ENCODE measurements around the gene DDX27.

The DDX27 gene

GRCh38 chr20:49252556-49253350 is 33.5 kb downstream of the DDX27 start:
- no peak for FAIRE-seq

GRCh38 chr20:49256261-49256660 is 37.0 kb downstream of the DDX27 start:
- FAIRE-seq = no peak

- no peak for FAIRE-seq
Measured at GRCh38 chr20:49259284-49259683, 40.1 kb downstream of the DDX27 start.

- no peak for FAIRE-seq
Measured at GRCh38 chr20:49259799-49260198, 40.6 kb downstream of the DDX27 start.

GRCh38 chr20:49260218-49260617 is 41.0 kb downstream of the DDX27 start:
- no peak for FAIRE-seq

GRCh38 chr20:49261173-49261572 is 42.0 kb downstream of the DDX27 start:
- no peak for FAIRE-seq

GRCh38 chr20:49262444-49262843 is 43.2 kb downstream of the DDX27 start:
- FAIRE-seq = no peak

- no peak for FAIRE-seq
Measured at GRCh38 chr20:49267327-49267726, 48.1 kb downstream of the DDX27 start.

GRCh38 chr20:49268600-49269365 is 49.6 kb downstream of the DDX27 start:
- no peak for FAIRE-seq

GRCh38 chr20:49270177-49270576 is 51.0 kb downstream of the DDX27 start:
- no peak for FAIRE-seq

- no peak for FAIRE-seq
Measured at GRCh38 chr20:49270736-49271135, 51.5 kb downstream of the DDX27 start.

GRCh38 chr20:49272654-49273053 is 53.4 kb downstream of the DDX27 start:
- no peak for FAIRE-seq

GRCh38 chr20:49273696-49274277 is 54.6 kb downstream of the DDX27 start:
- FAIRE-seq = no peak

- no peak for FAIRE-seq
Measured at GRCh38 chr20:49275216-49275615, 56.0 kb downstream of the DDX27 start.

- FAIRE-seq = no peak
Measured at GRCh38 chr20:49275636-49276035, 56.4 kb downstream of the DDX27 start.

- FAIRE-seq = no peak
Measured at GRCh38 chr20:49276161-49276960, 57.1 kb downstream of the DDX27 start.

GRCh38 chr20:49276961-49277785 is 58.0 kb downstream of the DDX27 start:
- no peak for FAIRE-seq

- no peak for FAIRE-seq
Measured at GRCh38 chr20:49277786-49278035, 58.5 kb downstream of the DDX27 start.

GRCh38 chr20:49278036-49278817 is 59.0 kb downstream of the DDX27 start, which contains the start of gene ZNFX1:
Gene ZNFX1 (minus strand): TSS chr20:49278057. CDS start chr20:49275839, 2,218 bp downstream.
- peak; percentile 43 for FAIRE-seq

- FAIRE-seq = no peak
Measured at GRCh38 chr20:49278818-49279676, 59.8 kb downstream of the DDX27 start.

Data from endometrium (tissue), 2 donors.